OCI-LY1 (cell line): ENCODE measurements around the gene GPR176.

Source experiments
- CTCF ChIP-seq: fragments of 200-600 bp; sonication (generic), shearing (Covaris generic); IDR thresholded peaks from 2 replicates; pipeline ENCODE4 v1.5.1; 2017; ENCODE audit warnings: mild to moderate bottlenecking, antibody characterized with exemption, low read length, moderate library complexity, mixed read lengths
- EZH2 ChIP-seq: fragments of 200-600 bp; sonication (generic), shearing (Covaris generic); IDR thresholded peaks from 2 replicates; pipeline ENCODE4 v1.8.0; 2017; ENCODE audit warnings: borderline replicate concordance, mixed run types, mild to moderate bottlenecking, antibody characterized with exemption, low read length, moderate library complexity, mixed read lengths

GRCh38 chr15:39873978-39874377 lies 46.1 kb downstream of the GPR176 start:
- TF ChIP-seq CTCF (no peak), EZH2 (no peak)
